Activated CD8-positive, alpha-beta T cell treated with anti-CD3 and anti-CD28 coated beads for 36 hours (primary cell): ENCODE measurements around the gene CTAG1B. TPM values are rescaled to one million over a fixed set of nuclear protein-coding genes. Genes with fewer than 3 reads are reported as not detected.
"Not testable (repeated sequence)": the region's sequence is repeated elsewhere in the genome, so short reads cannot be mapped to it uniquely, and the experiment has no call there.

ENCODE experiments used
- ATAC-seq: fragments of 200-7000 bp; cut with Tn5 transposase; one replicate; pipeline ENCODE4 v1.10.0; 2021; ENCODE audit warnings: mild to moderate bottlenecking, moderate library complexity
- CTCF ChIA-PET: fragments of 350-600 bp; sonication (Branson Sonifier 250); formaldehyde crosslinking; loops from one replicate; lab custom pipeline; 2021; ENCODE audit warnings: antibody characterized with exemption; lab: Charles Lee
- POLR2A ChIA-PET: fragments of 350-600 bp; sonication (Branson Sonifier 250); formaldehyde crosslinking; loops from one replicate; lab custom pipeline; 2021; ENCODE audit warnings: antibody characterized with exemption; lab: Charles Lee
- DNase-seq: peaks from one replicate; pipeline ENCODE4 v3.0.0-alpha.2; 2020
- H3K27ac Mint-ChIP-seq: one replicate; pipeline ENCODE4 v1.8.0; 2021; ENCODE audit warnings: mild to moderate bottlenecking, mixed read lengths
- H3K27me3 Mint-ChIP-seq: one replicate; pipeline ENCODE4 v1.8.0; 2021; ENCODE audit warnings: mixed read lengths
- H3K36me3 Mint-ChIP-seq: one replicate; pipeline ENCODE4 v1.8.0; 2021; ENCODE audit warnings: low read depth, mixed read lengths
- H3K4me1 Mint-ChIP-seq: one replicate; pipeline ENCODE4 v1.8.0; 2021; ENCODE audit warnings: low read depth, mixed read lengths
- H3K4me3 Mint-ChIP-seq: one replicate; pipeline ENCODE4 v1.8.0; 2021; ENCODE audit warnings: mild to moderate bottlenecking, moderate library complexity, mixed read lengths
- H3K9me3 Mint-ChIP-seq: one replicate; pipeline ENCODE4 v1.8.0; 2021; ENCODE audit warnings: mixed read lengths
- CTCF ChIP-seq: fragments of 200-600 bp; IDR thresholded peaks from one replicate; pipeline ENCODE4 v1.8.0; 2022; ENCODE audit warnings: antibody characterized with exemption, mild to moderate bottlenecking
- intact Hi-C: fragments of 100-400 bp; cut with micrococcal nuclease; formaldehyde crosslinking; loops from one replicate; pipeline ENCODE4 v1.10.0; 2022
- total RNA-seq, 2 experiments: library from RNA; stranded (reverse); gene quantifications; one replicate each; pipeline ENCODE4 v1.2.3, GENCODE V29; 2021

Gene CTAG1B
- total RNA-seq, 2 experiments from 2014 or later = not detected

- Mint-ChIP-seq H3K36me3 (no peaks in the 10 kb centered on the region), H3K9me3 (no peaks in the 10 kb centered on the region), H3K4me1 (no peaks in the 10 kb centered on the region), H3K27ac (no peak overlapping the region), H3K4me3 (no peak overlapping the region), H3K27me3 (no peaks in the 10 kb centered on the region)
- no peak for TF ChIP-seq CTCF
- ChIA-PET POLR2A (no interaction called here), CTCF (no interaction called here)
- intact Hi-C loops = no loop called here
- ATAC-seq (no peak), DNase-seq (no peak)
Measured at GRCh38 chrX:154657226-154657805, 38.2 kb upstream of the CTAG1B start.

GRCh38 chrX:154655786-154656185 is 36.7 kb upstream of the CTAG1B start:
- no peak for ATAC-seq
- no peaks in the 10 kb centered on the region for H3K9me3 Mint-ChIP-seq
- H3K4me3 Mint-ChIP-seq = no peak overlapping the region
- intact Hi-C loops = no loop called here
- no peak for TF ChIP-seq CTCF
- DNase-seq = no peak
- H3K4me1 Mint-ChIP-seq = no peaks in the 10 kb centered on the region
- CTCF ChIA-PET = no interaction called here
- H3K27me3 Mint-ChIP-seq = no peaks in the 10 kb centered on the region
- no peak overlapping the region for H3K27ac Mint-ChIP-seq
- H3K36me3 Mint-ChIP-seq = no peaks in the 10 kb centered on the region
- POLR2A ChIA-PET = interaction anchor here (1.1 kb wide), 1 partner anchor 39 kb away, joined by 3 read pairs; no protein-coding TSS in a partner anchor

- no peak overlapping the region for H3K4me3 Mint-ChIP-seq
Measured at GRCh38 chrX:154655346-154655745, 36.3 kb upstream of the CTAG1B start.

GRCh38 chrX:154654925-154655324 is 35.8 kb upstream of the CTAG1B start:
- ChIA-PET POLR2A (interaction anchor here (1.1 kb wide), 1 partner anchor 40 kb away, joined by 3 read pairs; no protein-coding TSS in a partner anchor), CTCF (no interaction called here)
- intact Hi-C loops = no loop called here
- no peaks in the 10 kb centered on the region for H3K4me1 Mint-ChIP-seq
- no peak overlapping the region for H3K27ac Mint-ChIP-seq
- no peak for TF ChIP-seq CTCF
- DNase-seq (no peak), ATAC-seq (no peak)
- H3K27me3 Mint-ChIP-seq = no peaks in the 10 kb centered on the region
- no peak overlapping the region for H3K4me3 Mint-ChIP-seq
- no peaks in the 10 kb centered on the region for H3K9me3 Mint-ChIP-seq
- no peaks in the 10 kb centered on the region for H3K36me3 Mint-ChIP-seq

More at GRCh38 chrX:154655346-154655745, 36.3 kb upstream of the CTAG1B start:
- Mint-ChIP-seq H3K4me1 (no peaks in the 10 kb centered on the region), H3K36me3 (no peaks in the 10 kb centered on the region), H3K27ac (no peak overlapping the region), H3K27me3 (no peaks in the 10 kb centered on the region), H3K9me3 (no peaks in the 10 kb centered on the region)
- no peak for DNase-seq
- no peak for TF ChIP-seq CTCF
- POLR2A ChIA-PET = interaction anchor here (1.1 kb wide), 1 partner anchor 39 kb away, joined by 3 read pairs; no protein-coding TSS in a partner anchor
- CTCF ChIA-PET = no interaction called here
- ATAC-seq = no peak
- intact Hi-C loops = no loop called here

GRCh38 chrX:154654372-154654771 is 35.3 kb upstream of the CTAG1B start:
- H3K27me3 Mint-ChIP-seq = no peaks in the 10 kb centered on the region
- CTCF ChIA-PET = no interaction called here
- DNase-seq (no peak), ATAC-seq (no peak)
- intact Hi-C loops = no loop called here
- H3K4me1 Mint-ChIP-seq = no peaks in the 10 kb centered on the region
- no peak overlapping the region for H3K4me3 Mint-ChIP-seq
- H3K27ac Mint-ChIP-seq = no peak overlapping the region
- POLR2A ChIA-PET = no interaction called here
- H3K9me3 Mint-ChIP-seq = no peaks in the 10 kb centered on the region
- no peaks in the 10 kb centered on the region for H3K36me3 Mint-ChIP-seq
- no peak for TF ChIP-seq CTCF

GRCh38 chrX:154653413-154653812 is 34.3 kb upstream of the CTAG1B start, which contains the start of gene CTAG2:
CTAG2 (minus strand) TSS chrX:154653579; CDS start chrX:154653515, 64 bp downstream.
- DNase-seq, H3K27me3 Mint-ChIP-seq, POLR2A ChIA-PET, intact Hi-C loops, ATAC-seq, H3K27ac Mint-ChIP-seq, H3K4me3 Mint-ChIP-seq, H3K9me3 Mint-ChIP-seq, H3K36me3 Mint-ChIP-seq, H3K4me1 Mint-ChIP-seq, CTCF ChIA-PET: not testable (repeated sequence)
